HG02852 (cell line): ENCODE data around the gene KCNMA1.
A peak's percentile ranks its signal among the peaks of the same experiment; 100 is the strongest.

Experiments used
- ATAC-seq: cut with Tn5 transposase; IDR thresholded peaks from one replicate; pipeline ENCODE4 v1.9.1; 2021; ENCODE audit warnings: mild to moderate bottlenecking, moderate library complexity; ENCODE audit not compliant: unreplicated experiment

Gene KCNMA1

GRCh38 chr10:76902949-76903348 lies 734.7 kb downstream of the KCNMA1 start:
- no peak for ATAC-seq

GRCh38 chr10:76901701-76902100 lies 735.9 kb downstream of the KCNMA1 start:
- ATAC-seq, result no peak

GRCh38 chr10:76899490-76899889 lies 738.1 kb downstream of the KCNMA1 start:
- ATAC-seq, result no peak

- ATAC-seq, result no peak
Measured at GRCh38 chr10:76892766-76893479, 744.7 kb downstream of the KCNMA1 start.

- no peak for ATAC-seq
Measured at GRCh38 chr10:76887223-76888010, 750.2 kb downstream of the KCNMA1 start.

- no peak for ATAC-seq
Measured at GRCh38 chr10:76885816-76886215, 751.8 kb downstream of the KCNMA1 start.

- ATAC-seq, result no peak
Measured at GRCh38 chr10:76884673-76885275, 752.8 kb downstream of the KCNMA1 start.

GRCh38 chr10:76883596-76883995 lies 754.0 kb downstream of the KCNMA1 start:
- no peak for ATAC-seq

GRCh38 chr10:76882796-76883195 lies 754.8 kb downstream of the KCNMA1 start:
- no peak for ATAC-seq

GRCh38 chr10:76882245-76882644 lies 755.4 kb downstream of the KCNMA1 start:
- peak; percentile 42 for ATAC-seq

- peak; percentile 90 for ATAC-seq
Measured at GRCh38 chr10:76881477-76882220, 756.0 kb downstream of the KCNMA1 start.

GRCh38 chr10:76880931-76881330 lies 756.7 kb downstream of the KCNMA1 start:
- ATAC-seq, result no peak

- no peak for ATAC-seq
Measured at GRCh38 chr10:76879116-76879913, 758.3 kb downstream of the KCNMA1 start.

- no peak for ATAC-seq
Measured at GRCh38 chr10:76878514-76878913, 759.1 kb downstream of the KCNMA1 start.

GRCh38 chr10:76874896-76875295 lies 762.7 kb downstream of the KCNMA1 start:
- no peak for ATAC-seq

- ATAC-seq, result no peak
Measured at GRCh38 chr10:76874176-76874575, 763.4 kb downstream of the KCNMA1 start.

GRCh38 chr10:76871697-76872295 lies 765.8 kb downstream of the KCNMA1 start:
- no peak for ATAC-seq

- ATAC-seq, result no peak
Measured at GRCh38 chr10:76869931-76870330, 767.7 kb downstream of the KCNMA1 start.

- no peak for ATAC-seq
Measured at GRCh38 chr10:76868098-76868977, 769.3 kb downstream of the KCNMA1 start.
